ENCODE measurements around the gene DHRS7B.

Gene DHRS7B

GRCh38 chr17:21157586-21158370 is 31.0 kb downstream of the DHRS7B start:
- DNase-seq (ENCODE audit: low spot score) = no peak

- no peak for DNase-seq (ENCODE audit: low spot score)
Observed at GRCh38 chr17:21160401-21160800, 33.6 kb downstream of the DHRS7B start.

- no peak for DNase-seq (ENCODE audit: low spot score)
Observed at GRCh38 chr17:21161498-21162393, 35.0 kb downstream of the DHRS7B start.

- DNase-seq (ENCODE audit: low spot score) = no peak
Observed at GRCh38 chr17:21162394-21162775, 35.6 kb downstream of the DHRS7B start.

- DNase-seq (ENCODE audit: low spot score) = no peak
Observed at GRCh38 chr17:21163101-21163500, 36.3 kb downstream of the DHRS7B start.

- DNase-seq (ENCODE audit: low spot score) = no peak
Observed at GRCh38 chr17:21164216-21164615, 37.5 kb downstream of the DHRS7B start.

- DNase-seq (ENCODE audit: low spot score) = no peak
Observed at GRCh38 chr17:21164620-21165019, 37.9 kb downstream of the DHRS7B start.

GRCh38 chr17:21165922-21166594 is 39.3 kb downstream of the DHRS7B start:
- DNase-seq (ENCODE audit: low spot score) = no peak

GRCh38 chr17:21166595-21167210 is 39.9 kb downstream of the DHRS7B start:
- DNase-seq (ENCODE audit: low spot score) = no peak

GRCh38 chr17:21167303-21167702 is 40.5 kb downstream of the DHRS7B start:
- no peak for DNase-seq (ENCODE audit: low spot score)

GRCh38 chr17:21168555-21168865 is 41.7 kb downstream of the DHRS7B start:
- no peak for DNase-seq (ENCODE audit: low spot score)

- DNase-seq (ENCODE audit: low spot score) = no peak
Observed at GRCh38 chr17:21169496-21169895, 42.7 kb downstream of the DHRS7B start.

- DNase-seq (ENCODE audit: low spot score) = no peak
Observed at GRCh38 chr17:21170809-21171208, 44.0 kb downstream of the DHRS7B start.

GRCh38 chr17:21171309-21171922 is 44.7 kb downstream of the DHRS7B start:
- DNase-seq (ENCODE audit: low spot score) = no peak

GRCh38 chr17:21171970-21172510 is 45.3 kb downstream of the DHRS7B start:
- no peak for DNase-seq (ENCODE audit: low spot score)

GRCh38 chr17:21172846-21173245 is 46.1 kb downstream of the DHRS7B start:
- no peak for DNase-seq (ENCODE audit: low spot score)

GRCh38 chr17:21173543-21173942 is 46.8 kb downstream of the DHRS7B start:
- no peak for DNase-seq (ENCODE audit: low spot score)

- no peak for DNase-seq (ENCODE audit: low spot score)
Observed at GRCh38 chr17:21174186-21174585, 47.4 kb downstream of the DHRS7B start.

- no peak for DNase-seq (ENCODE audit: low spot score)
Observed at GRCh38 chr17:21174713-21175112, 47.9 kb downstream of the DHRS7B start.

- DNase-seq (ENCODE audit: low spot score) = no peak
Observed at GRCh38 chr17:21176773-21177395, 50.1 kb downstream of the DHRS7B start.

- DNase-seq (ENCODE audit: low spot score) = no peak
Observed at GRCh38 chr17:21177401-21177800, 50.6 kb downstream of the DHRS7B start.

Measured in pons (tissue), 1 donor.